WTC11 (cell line): ENCODE data around the gene COL26A1. TPM values are rescaled to one million over a fixed set of nuclear protein-coding genes. Genes with fewer than 3 reads are reported as not detected.

Experiments used
- ATAC-seq: fragments of 200-7000 bp; cut with Tn5 transposase; 2 replicates; pipeline ENCODE4 v1.10.0; 2021; ENCODE audit warnings: mild to moderate bottlenecking, moderate library complexity
- CTCF ChIA-PET: fragments of 300-600 bp; sonication (Branson Sonifier 250); formaldehyde crosslinking; loops from one replicate; lab custom pipeline; 2021; ENCODE audit warnings: antibody characterized with exemption; lab: Charles Lee
- POLR2A ChIA-PET: fragments of 350-600 bp; sonication (Branson Sonifier 250); formaldehyde crosslinking; loops from one replicate; lab custom pipeline; 2021; ENCODE audit warnings: antibody characterized with exemption; lab: Charles Lee
- DNase-seq: peaks from one replicate; pipeline ENCODE4 v3.0.0; 2021; ENCODE audit warnings: low spot score
- H3K27ac Mint-ChIP-seq: 2 replicates; pipeline ENCODE4 v1.8.0; 2021; ENCODE audit warnings: mixed read lengths
- H3K27me3 Mint-ChIP-seq: 2 replicates; pipeline ENCODE4 v1.8.0; 2021; ENCODE audit warnings: low read depth, mild to moderate bottlenecking, moderate library complexity, mixed read lengths
- H3K36me3 Mint-ChIP-seq: 2 replicates; pipeline ENCODE4 v1.8.0; 2021; ENCODE audit warnings: mixed read lengths
- H3K4me1 Mint-ChIP-seq: 2 replicates; pipeline ENCODE4 v1.8.0; 2022; ENCODE audit warnings: mixed read lengths
- H3K4me3 Mint-ChIP-seq: 2 replicates; pipeline ENCODE4 v1.8.0; 2021; ENCODE audit warnings: mild to moderate bottlenecking, moderate library complexity, mixed read lengths
- H3K9me3 Mint-ChIP-seq: 2 replicates; pipeline ENCODE4 v1.8.0; 2021; ENCODE audit warnings: mixed read lengths
- AR ChIP-seq: fragments of 250-450 bp; sonication (Bioruptor Pico); IDR thresholded peaks from 2 replicates; pipeline ENCODE4 v1.9.0; 2021; ENCODE audit warnings: mild to moderate bottlenecking
- FOXP4 ChIP-seq: sonication (generic); formaldehyde crosslinking; IDR thresholded peaks from 2 replicates; pipeline ENCODE4 v1.8.0; 2022; ENCODE audit warnings: mild to moderate bottlenecking, missing genetic modification reagents
- GABPB1 ChIP-seq: sonication (generic); formaldehyde crosslinking; IDR thresholded peaks from 2 replicates; pipeline ENCODE4 v1.8.1; 2023; ENCODE audit warnings: mild to moderate bottlenecking, missing genetic modification reagents
- GTF2I ChIP-seq: fragments of 250-450 bp; sonication (Bioruptor Pico); conservative IDR thresholded peaks from 2 replicates; pipeline ENCODE4 v1.4.0; 2021; ENCODE audit warnings: mild to moderate bottlenecking
- MYBL2 ChIP-seq: sonication (generic); formaldehyde crosslinking; IDR thresholded peaks from 2 replicates; pipeline ENCODE4 v1.8.1; 2023; ENCODE audit warnings: mild to moderate bottlenecking, moderate library complexity, missing genetic modification reagents
- NFYB ChIP-seq: sonication (generic); formaldehyde crosslinking; conservative IDR thresholded peaks from 2 replicates; pipeline ENCODE4 v1.8.0; 2022; ENCODE audit warnings: low read depth, missing genetic modification reagents
- NR3C1 ChIP-seq: sonication (generic); formaldehyde crosslinking; conservative IDR thresholded peaks from 2 replicates; pipeline ENCODE4 v1.8.1; 2023; ENCODE audit warnings: low read depth, mild to moderate bottlenecking, missing genetic modification reagents
- PRDM15 ChIP-seq: sonication (generic); formaldehyde crosslinking; IDR thresholded peaks from 2 replicates; pipeline ENCODE4 v1.8.0; 2022; ENCODE audit warnings: missing genetic modification reagents
- SOX15 ChIP-seq: fragments of 250-450 bp; sonication (Bioruptor Pico); IDR thresholded peaks from 2 replicates; pipeline ENCODE4 v1.9.0; 2021; ENCODE audit warnings: mild to moderate bottlenecking
- ZNF317 ChIP-seq: sonication (generic); formaldehyde crosslinking; IDR thresholded peaks from 2 replicates; pipeline ENCODE4 v1.8.1; 2023; ENCODE audit warnings: low read depth, mild to moderate bottlenecking, moderate library complexity, missing genetic modification reagents, borderline replicate concordance
- ZNF671 ChIP-seq: fragments of 250-450 bp; sonication (Bioruptor Pico); IDR thresholded peaks from 2 replicates; pipeline ENCODE4 v1.8.0; 2021; ENCODE audit warnings: mild to moderate bottlenecking
- total RNA-seq: library from RNA; stranded (reverse); gene quantifications from 3 replicates; pipeline ENCODE4 v1.2.3, GENCODE V29; 2021
- TF ChIP-seq, protein P1 (sequence below): sonication (generic); formaldehyde crosslinking; IDR thresholded peaks from 2 replicates; pipeline ENCODE4 v1.8.1; 2023; ENCODE audit warnings: mild to moderate bottlenecking, missing genetic modification reagents, borderline replicate concordance

Gene COL26A1
- total RNA-seq, 1 experiment from 2014 or later = 64.4 TPM

DNA sequence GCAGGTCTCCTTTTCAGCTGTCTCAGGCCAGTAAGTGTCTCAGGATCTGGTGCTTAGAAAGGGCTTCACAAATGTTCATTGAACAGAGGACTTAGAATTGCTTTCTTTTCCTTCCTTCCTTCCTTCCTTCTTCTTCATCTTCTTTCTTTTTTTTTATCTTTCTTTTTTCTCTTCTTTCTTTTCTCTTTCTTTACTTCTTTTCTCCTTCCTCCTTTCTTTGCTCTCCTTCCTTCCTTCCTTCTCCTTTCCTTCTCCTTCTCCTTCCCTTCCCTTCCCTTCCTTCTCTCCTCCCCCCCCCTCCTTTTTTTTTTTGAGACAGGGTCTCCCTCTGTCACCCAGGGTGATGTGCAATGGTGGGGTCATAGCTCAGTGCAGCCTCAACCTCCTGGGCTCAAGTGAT lies 34.6 kb downstream of the COL26A1 start:
- Mint-ChIP-seq H3K9me3 (peaks cover 4% of the 10 kb centered on the region), H3K27me3 (no peaks in the 10 kb centered on the region), H3K27ac (no peak overlapping the region; the same call in 1 of the 2 replicates), H3K4me1 (peaks cover 52% of the 10 kb centered on the region), H3K4me3 (no peak overlapping the region), H3K36me3 (peaks cover 6% of the 10 kb centered on the region)
- ChIA-PET POLR2A (interaction anchor here (0.7 kb wide), 1 partner anchor 21 kb away, joined by 6 read pairs; no protein-coding TSS in a partner anchor), CTCF (interaction anchor here (1.9 kb wide), 1 partner anchor 14 kb away, joined by 9 read pairs; no protein-coding TSS in a partner anchor)
- TF ChIP-seq NFYB (CRISPR knock-in tag) (no peak), AR (CRISPR knock-in tag) (no peak), FOXP4 (CRISPR knock-in tag) (no peak), MYBL2 (CRISPR knock-in tag) (no peak), SOX15 (no peak), NR3C1 (CRISPR knock-in tag) (no peak), PRDM15 (CRISPR knock-in tag) (no peak), ZNF671 (no peak)
- TF ChIP-seq, protein P1, sequence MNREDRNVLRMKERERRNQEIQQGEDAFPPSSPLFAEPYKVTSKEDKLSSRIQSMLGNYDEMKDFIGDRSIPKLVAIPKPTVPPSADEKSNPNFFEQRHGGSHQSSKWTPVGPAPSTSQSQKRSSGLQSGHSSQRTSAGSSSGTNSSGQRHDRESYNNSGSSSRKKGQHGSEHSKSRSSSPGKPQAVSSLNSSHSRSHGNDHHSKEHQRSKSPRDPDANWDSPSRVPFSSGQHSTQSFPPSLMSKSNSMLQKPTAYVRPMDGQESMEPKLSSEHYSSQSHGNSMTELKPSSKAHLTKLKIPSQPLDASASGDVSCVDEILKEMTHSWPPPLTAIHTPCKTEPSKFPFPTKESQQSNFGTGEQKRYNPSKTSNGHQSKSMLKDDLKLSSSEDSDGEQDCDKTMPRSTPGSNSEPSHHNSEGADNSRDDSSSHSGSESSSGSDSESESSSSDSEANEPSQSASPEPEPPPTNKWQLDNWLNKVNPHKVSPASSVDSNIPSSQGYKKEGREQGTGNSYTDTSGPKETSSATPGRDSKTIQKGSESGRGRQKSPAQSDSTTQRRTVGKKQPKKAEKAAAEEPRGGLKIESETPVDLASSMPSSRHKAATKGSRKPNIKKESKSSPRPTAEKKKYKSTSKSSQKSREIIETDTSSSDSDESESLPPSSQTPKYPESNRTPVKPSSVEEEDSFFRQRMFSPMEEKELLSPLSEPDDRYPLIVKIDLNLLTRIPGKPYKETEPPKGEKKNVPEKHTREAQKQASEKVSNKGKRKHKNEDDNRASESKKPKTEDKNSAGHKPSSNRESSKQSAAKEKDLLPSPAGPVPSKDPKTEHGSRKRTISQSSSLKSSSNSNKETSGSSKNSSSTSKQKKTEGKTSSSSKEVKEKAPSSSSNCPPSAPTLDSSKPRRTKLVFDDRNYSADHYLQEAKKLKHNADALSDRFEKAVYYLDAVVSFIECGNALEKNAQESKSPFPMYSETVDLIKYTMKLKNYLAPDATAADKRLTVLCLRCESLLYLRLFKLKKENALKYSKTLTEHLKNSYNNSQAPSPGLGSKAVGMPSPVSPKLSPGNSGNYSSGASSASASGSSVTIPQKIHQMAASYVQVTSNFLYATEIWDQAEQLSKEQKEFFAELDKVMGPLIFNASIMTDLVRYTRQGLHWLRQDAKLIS (CRISPR knock-in tag) = no peak
- DNase-seq = no peak
- ATAC-seq = no peak

DNA sequence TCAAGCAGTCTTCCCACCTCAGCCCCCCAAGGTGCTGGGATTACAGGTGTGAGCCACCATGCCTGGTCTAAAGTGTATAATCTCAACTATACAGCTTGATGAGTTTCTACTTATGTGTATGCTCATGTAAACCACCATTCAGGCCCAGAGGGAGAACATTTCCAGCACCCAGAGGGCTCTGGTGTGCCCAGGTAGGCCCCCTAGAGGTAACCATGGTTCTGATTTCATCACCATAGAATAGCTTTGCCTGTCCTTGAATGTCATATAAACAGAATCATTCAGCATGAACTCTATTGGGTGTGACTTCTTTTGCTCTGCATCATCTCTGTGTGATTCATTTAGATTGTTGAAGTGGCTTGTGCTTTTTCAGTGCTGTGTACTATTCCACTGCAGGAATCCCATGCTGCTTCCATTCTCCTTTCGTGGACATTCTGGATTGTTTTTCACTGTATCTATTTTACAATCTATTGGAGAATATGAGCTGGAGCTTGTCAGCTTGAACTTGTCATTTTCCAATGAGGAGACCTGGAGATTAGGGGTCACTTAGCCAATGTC lies 35.2 kb downstream of the COL26A1 start:
- DNase-seq (no peak), ATAC-seq (no peak)
- H3K9me3 Mint-ChIP-seq = peaks cover 4% of the 10 kb centered on the region
- POLR2A ChIA-PET = interaction anchor here (0.7 kb wide), 1 partner anchor 21 kb away, joined by 6 read pairs; no protein-coding TSS in a partner anchor
- peak overlapping the region; percentile 39; the same call in 1 of the 2 replicates for H3K27ac Mint-ChIP-seq
- no peaks in the 10 kb centered on the region for H3K27me3 Mint-ChIP-seq
- TF ChIP-seq GTF2I (CRISPR knock-in tag) = peak; percentile 73
- TF ChIP-seq GABPB1 (CRISPR knock-in tag) = 0 out of 2 replicates have a peak, but pooled peaks have one; percentile 18
- TF ChIP-seq ZNF317 (CRISPR knock-in tag) = no peak
- H3K4me1 Mint-ChIP-seq = peaks cover 56% of the 10 kb centered on the region
- H3K4me3 Mint-ChIP-seq = no peak overlapping the region
- CTCF ChIA-PET = interaction anchor here (1.2 to 1.9 kb wide), 2 partner anchors 14 to 83 kb away, joined by 7 to 9 read pairs; no protein-coding TSS in a partner anchor
- peaks cover 6% of the 10 kb centered on the region for H3K36me3 Mint-ChIP-seq
